IPS-11a (cell line): ENCODE measurements around the gene C5orf15.
"Not testable (repeated sequence)": the region's sequence is repeated elsewhere in the genome, so short reads cannot be mapped to it uniquely, and the experiment has no call there.

Experiments used
- H3K4me3 ChIP-seq: one replicate; pipeline ENCODE4 v1.5.1; 2013; ENCODE audit warnings: low read depth, low read length, control low read depth

C5orf15 gene

GRCh38 chr5:133994297-133994989 is 26.0 kb upstream of the C5orf15 start:
- H3K4me3 ChIP-seq, result no peak overlapping the region

GRCh38 chr5:133993185-133993936 is 24.9 kb upstream of the C5orf15 start:
- H3K4me3 ChIP-seq, result no peak overlapping the region

- no peak overlapping the region for H3K4me3 ChIP-seq
Measured at GRCh38 chr5:133992429-133993155, 24.2 kb upstream of the C5orf15 start.

- no peak overlapping the region for H3K4me3 ChIP-seq
Measured at GRCh38 chr5:133991171-133991910, 22.9 kb upstream of the C5orf15 start.

- no peak overlapping the region for H3K4me3 ChIP-seq
Measured at GRCh38 chr5:133990396-133990795, 22.0 kb upstream of the C5orf15 start.

- no peak overlapping the region for H3K4me3 ChIP-seq
Measured at GRCh38 chr5:133985540-133986180, 17.2 kb upstream of the C5orf15 start.

GRCh38 chr5:133983674-133984073 is 15.2 kb upstream of the C5orf15 start:
- no peak overlapping the region for H3K4me3 ChIP-seq

GRCh38 chr5:133981714-133982113 is 13.3 kb upstream of the C5orf15 start:
- H3K4me3 ChIP-seq, result no peak overlapping the region

GRCh38 chr5:133980652-133981051 is 12.2 kb upstream of the C5orf15 start:
- H3K4me3 ChIP-seq, result no peak overlapping the region

- H3K4me3 ChIP-seq, result no peak overlapping the region
Measured at GRCh38 chr5:133978943-133979342, 10.5 kb upstream of the C5orf15 start.

GRCh38 chr5:133977858-133978257 is 9.4 kb upstream of the C5orf15 start:
- H3K4me3 ChIP-seq, result no peak overlapping the region

- H3K4me3 ChIP-seq, result no peak overlapping the region
Measured at GRCh38 chr5:133977161-133977787, 8.8 kb upstream of the C5orf15 start.

GRCh38 chr5:133975546-133975945 is 7.1 kb upstream of the C5orf15 start:
- not testable (repeated sequence) for H3K4me3 ChIP-seq

GRCh38 chr5:133974142-133974541 is 5.7 kb upstream of the C5orf15 start:
- no peak overlapping the region for H3K4me3 ChIP-seq

GRCh38 chr5:133970325-133970909 is 2.0 kb upstream of the C5orf15 start:
- no peak overlapping the region for H3K4me3 ChIP-seq

GRCh38 chr5:133969654-133970324 is 1.4 kb upstream of the C5orf15 start:
- H3K4me3 ChIP-seq, result no peak overlapping the region

- H3K4me3 ChIP-seq, result peak overlapping the region; percentile 87
Measured at GRCh38 chr5:133967698-133968203, 674 bp downstream of the C5orf15 start.

- no peak overlapping the region for H3K4me3 ChIP-seq
Measured at GRCh38 chr5:133967124-133967523, 1.3 kb downstream of the C5orf15 start.

- H3K4me3 ChIP-seq, result no peak overlapping the region
Measured at GRCh38 chr5:133966090-133966489, 2.3 kb downstream of the C5orf15 start.
